SK-N-SH treated with all-trans-retinoic acid at 6 μM for 48 hours (cell line): ENCODE results near the gene TTC12.

Source experiments
- ATAC-seq: fragments of 200-7000 bp; cut with Tn5 transposase; 3 replicates; pipeline ENCODE4 v1.9.1; 2020; ENCODE audit warnings: mild to moderate bottlenecking, moderate library complexity
- ARNTL ChIP-seq: fragments of 450-650 bp; formaldehyde crosslinking; IDR thresholded peaks from 2 replicates; pipeline ENCODE4 v1.5.0; 2020; ENCODE audit warnings: low read depth, mild to moderate bottlenecking, moderate library complexity, borderline replicate concordance
- BACH2 ChIP-seq: fragments of 250-450 bp; sonication (Bioruptor Pico); IDR thresholded peaks from 2 replicates; pipeline ENCODE4 v1.9.0; 2021; ENCODE audit warnings: mild to moderate bottlenecking, borderline replicate concordance
- CSDC2 ChIP-seq: fragments of 250-450 bp; sonication (Bioruptor Pico); IDR thresholded peaks from 2 replicates; pipeline ENCODE4 v1.5.0; 2020; ENCODE audit warnings: mild to moderate bottlenecking, moderate library complexity
- GLIS3 ChIP-seq: fragments of 250-450 bp; sonication (Bioruptor Pico); IDR thresholded peaks from 2 replicates; pipeline ENCODE4 v1.5.0; 2020; ENCODE audit warnings: mild to moderate bottlenecking, moderate library complexity
- ISL1 ChIP-seq: fragments of 250-450 bp; sonication (Bioruptor Pico); IDR thresholded peaks from 2 replicates; pipeline ENCODE4 v2.1.2; 2022; ENCODE audit warnings: mild to moderate bottlenecking, moderate library complexity
- OSR1 ChIP-seq: fragments of 250-450 bp; sonication (Bioruptor Pico); IDR thresholded peaks from 2 replicates; pipeline ENCODE4 v1.8.0; 2022; ENCODE audit warnings: moderate library complexity, mild to moderate bottlenecking, inconsistent platforms
- PATZ1 ChIP-seq: fragments of 250-450 bp; sonication (Bioruptor Pico); IDR thresholded peaks from 2 replicates; pipeline ENCODE4 v1.8.0; 2020; ENCODE audit warnings: mild to moderate bottlenecking, moderate library complexity, borderline replicate concordance
- PPARA ChIP-seq: fragments of 250-450 bp; sonication (Bioruptor Pico); IDR thresholded peaks from 2 replicates; pipeline ENCODE4 v1.5.0; 2020; ENCODE audit warnings: mild to moderate bottlenecking, borderline replicate concordance
- RARB ChIP-seq: fragments of 250-450 bp; sonication (Bioruptor Pico); IDR thresholded peaks from 2 replicates; pipeline ENCODE4 v1.8.0; 2021; ENCODE audit warnings: mild to moderate bottlenecking, moderate library complexity
- TCF4 ChIP-seq: fragments of 250-450 bp; sonication (Bioruptor Pico); IDR thresholded peaks from 2 replicates; pipeline ENCODE4 v1.8.0; 2021; ENCODE audit warnings: mild to moderate bottlenecking, moderate library complexity, borderline replicate concordance
- TOX ChIP-seq: fragments of 250-450 bp; sonication (Bioruptor Pico); IDR thresholded peaks from 2 replicates; pipeline ENCODE4 v1.8.0; 2021; ENCODE audit warnings: mild to moderate bottlenecking, moderate library complexity, borderline replicate concordance
- ZC3H10 ChIP-seq: fragments of 250-450 bp; sonication (Bioruptor Pico); IDR thresholded peaks from 2 replicates; pipeline ENCODE4 v1.5.1; 2021; ENCODE audit warnings: mild to moderate bottlenecking, moderate library complexity
- ZFP3 ChIP-seq: fragments of 250-450 bp; sonication (Bioruptor Pico); IDR thresholded peaks from 2 replicates; pipeline ENCODE4 v1.5.0; 2020; ENCODE audit warnings: mild to moderate bottlenecking, moderate library complexity
- ZFP30 ChIP-seq: fragments of 450-650 bp; formaldehyde crosslinking; IDR thresholded peaks from 2 replicates; pipeline ENCODE4 v1.5.0; 2022; ENCODE audit warnings: mild to moderate bottlenecking, moderate library complexity
- ZNF565 ChIP-seq: fragments of 450-650 bp; formaldehyde crosslinking; conservative IDR thresholded peaks from 2 replicates; pipeline ENCODE4 v1.5.0; 2020; ENCODE audit warnings: low read depth, mild to moderate bottlenecking, moderate library complexity
- ZNF70 ChIP-seq: fragments of 450-650 bp; formaldehyde crosslinking; IDR thresholded peaks from 2 replicates; pipeline ENCODE4 v1.5.0; 2020; ENCODE audit warnings: mild to moderate bottlenecking, moderate library complexity
- TF ChIP-seq, protein P1 (sequence below): fragments of 250-450 bp; sonication (Bioruptor Pico); IDR thresholded peaks from 2 replicates; pipeline ENCODE4 v1.5.1; 2020; ENCODE audit warnings: low read depth, mild to moderate bottlenecking, moderate library complexity
- TF ChIP-seq, protein P2 (sequence below): fragments of 250-450 bp; sonication (Bioruptor Pico); IDR thresholded peaks from 2 replicates; pipeline ENCODE4 v1.5.0; 2020; ENCODE audit warnings: mild to moderate bottlenecking, moderate library complexity
- TF ChIP-seq, protein P3 (sequence below): fragments of 250-450 bp; sonication (Bioruptor Pico); IDR thresholded peaks from 2 replicates; pipeline ENCODE4 v1.8.0; 2021; ENCODE audit warnings: low read depth, mild to moderate bottlenecking, moderate library complexity, borderline replicate concordance
- TF ChIP-seq, protein P4 (sequence below): fragments of 250-450 bp; sonication (Bioruptor Pico); IDR thresholded peaks from 2 replicates; pipeline ENCODE4 v1.5.1; 2021; ENCODE audit warnings: mild to moderate bottlenecking, moderate library complexity

Gene TTC12

DNA sequence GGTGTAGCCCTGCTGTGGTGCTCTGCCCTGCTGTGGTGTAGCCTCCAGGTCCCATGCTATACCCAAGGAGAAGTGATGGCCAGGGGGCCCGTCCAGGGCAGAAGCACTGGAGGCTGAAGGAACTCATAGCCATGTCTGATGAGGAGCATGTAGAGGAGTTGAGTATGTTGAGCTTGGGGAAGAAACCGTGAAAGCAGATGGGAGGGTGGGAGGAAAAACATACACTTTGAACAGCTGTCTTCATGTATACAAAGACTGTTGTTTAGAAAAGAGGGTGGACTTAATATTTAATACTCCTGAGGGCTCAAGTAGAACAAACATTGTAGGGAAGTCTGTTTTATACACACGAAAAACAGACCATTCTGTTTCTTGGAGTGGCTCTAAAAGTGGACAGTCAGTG lies 26.6 kb upstream of the TTC12 start:
- TF ChIP-seq, protein P1, sequence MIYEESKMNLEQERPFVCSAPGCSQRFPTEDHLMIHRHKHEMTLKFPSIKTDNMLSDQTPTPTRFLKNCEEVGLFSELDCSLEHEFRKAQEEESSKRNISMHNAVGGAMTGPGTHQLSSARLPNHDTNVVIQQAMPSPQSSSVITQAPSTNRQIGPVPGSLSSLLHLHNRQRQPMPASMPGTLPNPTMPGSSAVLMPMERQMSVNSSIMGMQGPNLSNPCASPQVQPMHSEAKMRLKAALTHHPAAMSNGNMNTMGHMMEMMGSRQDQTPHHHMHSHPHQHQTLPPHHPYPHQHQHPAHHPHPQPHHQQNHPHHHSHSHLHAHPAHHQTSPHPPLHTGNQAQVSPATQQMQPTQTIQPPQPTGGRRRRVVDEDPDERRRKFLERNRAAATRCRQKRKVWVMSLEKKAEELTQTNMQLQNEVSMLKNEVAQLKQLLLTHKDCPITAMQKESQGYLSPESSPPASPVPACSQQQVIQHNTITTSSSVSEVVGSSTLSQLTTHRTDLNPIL (CRISPR knock-in tag): no peak
- TF ChIP-seq ARNTL: no peak

GRCh38 chr11:113288286-113288863 lies 26.0 kb upstream of the TTC12 start:
- TF ChIP-seq ZFP30 (CRISPR knock-in tag) (no peak), PATZ1 (no peak), RARB (CRISPR knock-in tag) (no peak), ISL1 (CRISPR knock-in tag) (no peak), GLIS3 (CRISPR knock-in tag) (no peak), ZNF70 (CRISPR knock-in tag) (no peak), TCF4 (CRISPR knock-in tag) (no peak), TOX (CRISPR knock-in tag) (no peak), CSDC2 (no peak), PPARA (no peak), BACH2 (CRISPR knock-in tag) (no peak), ARNTL (no peak), ZNF565 (no peak)
- TF ChIP-seq, protein P2, sequence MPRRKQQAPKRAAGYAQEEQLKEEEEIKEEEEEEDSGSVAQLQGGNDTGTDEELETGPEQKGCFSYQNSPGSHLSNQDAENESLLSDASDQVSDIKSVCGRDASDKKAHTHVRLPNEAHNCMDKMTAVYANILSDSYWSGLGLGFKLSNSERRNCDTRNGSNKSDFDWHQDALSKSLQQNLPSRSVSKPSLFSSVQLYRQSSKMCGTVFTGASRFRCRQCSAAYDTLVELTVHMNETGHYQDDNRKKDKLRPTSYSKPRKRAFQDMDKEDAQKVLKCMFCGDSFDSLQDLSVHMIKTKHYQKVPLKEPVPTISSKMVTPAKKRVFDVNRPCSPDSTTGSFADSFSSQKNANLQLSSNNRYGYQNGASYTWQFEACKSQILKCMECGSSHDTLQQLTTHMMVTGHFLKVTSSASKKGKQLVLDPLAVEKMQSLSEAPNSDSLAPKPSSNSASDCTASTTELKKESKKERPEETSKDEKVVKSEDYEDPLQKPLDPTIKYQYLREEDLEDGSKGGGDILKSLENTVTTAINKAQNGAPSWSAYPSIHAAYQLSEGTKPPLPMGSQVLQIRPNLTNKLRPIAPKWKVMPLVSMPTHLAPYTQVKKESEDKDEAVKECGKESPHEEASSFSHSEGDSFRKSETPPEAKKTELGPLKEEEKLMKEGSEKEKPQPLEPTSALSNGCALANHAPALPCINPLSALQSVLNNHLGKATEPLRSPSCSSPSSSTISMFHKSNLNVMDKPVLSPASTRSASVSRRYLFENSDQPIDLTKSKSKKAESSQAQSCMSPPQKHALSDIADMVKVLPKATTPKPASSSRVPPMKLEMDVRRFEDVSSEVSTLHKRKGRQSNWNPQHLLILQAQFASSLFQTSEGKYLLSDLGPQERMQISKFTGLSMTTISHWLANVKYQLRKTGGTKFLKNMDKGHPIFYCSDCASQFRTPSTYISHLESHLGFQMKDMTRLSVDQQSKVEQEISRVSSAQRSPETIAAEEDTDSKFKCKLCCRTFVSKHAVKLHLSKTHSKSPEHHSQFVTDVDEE (CRISPR knock-in tag): no peak
- TF ChIP-seq, protein P3, sequence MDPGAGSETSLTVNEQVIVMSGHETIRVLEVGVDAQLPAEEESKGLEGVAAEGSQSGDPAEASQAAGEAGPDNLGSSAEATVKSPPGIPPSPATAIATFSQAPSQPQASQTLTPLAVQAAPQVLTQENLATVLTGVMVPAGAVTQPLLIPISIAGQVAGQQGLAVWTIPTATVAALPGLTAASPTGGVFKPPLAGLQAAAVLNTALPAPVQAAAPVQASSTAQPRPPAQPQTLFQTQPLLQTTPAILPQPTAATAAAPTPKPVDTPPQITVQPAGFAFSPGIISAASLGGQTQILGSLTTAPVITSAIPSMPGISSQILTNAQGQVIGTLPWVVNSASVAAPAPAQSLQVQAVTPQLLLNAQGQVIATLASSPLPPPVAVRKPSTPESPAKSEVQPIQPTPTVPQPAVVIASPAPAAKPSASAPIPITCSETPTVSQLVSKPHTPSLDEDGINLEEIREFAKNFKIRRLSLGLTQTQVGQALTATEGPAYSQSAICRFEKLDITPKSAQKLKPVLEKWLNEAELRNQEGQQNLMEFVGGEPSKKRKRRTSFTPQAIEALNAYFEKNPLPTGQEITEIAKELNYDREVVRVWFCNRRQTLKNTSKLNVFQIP (CRISPR knock-in tag): no peak
- TF ChIP-seq, protein P1 (CRISPR knock-in tag): no peak
- TF ChIP-seq, protein P4, sequence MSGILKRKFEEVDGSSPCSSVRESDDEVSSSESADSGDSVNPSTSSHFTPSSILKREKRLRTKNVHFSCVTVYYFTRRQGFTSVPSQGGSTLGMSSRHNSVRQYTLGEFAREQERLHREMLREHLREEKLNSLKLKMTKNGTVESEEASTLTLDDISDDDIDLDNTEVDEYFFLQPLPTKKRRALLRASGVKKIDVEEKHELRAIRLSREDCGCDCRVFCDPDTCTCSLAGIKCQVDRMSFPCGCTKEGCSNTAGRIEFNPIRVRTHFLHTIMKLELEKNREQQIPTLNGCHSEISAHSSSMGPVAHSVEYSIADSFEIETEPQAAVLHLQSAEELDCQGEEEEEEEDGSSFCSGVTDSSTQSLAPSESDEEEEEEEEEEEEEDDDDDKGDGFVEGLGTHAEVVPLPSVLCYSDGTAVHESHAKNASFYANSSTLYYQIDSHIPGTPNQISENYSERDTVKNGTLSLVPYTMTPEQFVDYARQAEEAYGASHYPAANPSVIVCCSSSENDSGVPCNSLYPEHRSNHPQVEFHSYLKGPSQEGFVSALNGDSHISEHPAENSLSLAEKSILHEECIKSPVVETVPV (CRISPR knock-in tag): no peak
- TF ChIP-seq, all 23 proteins: peak for 0
- no peak for ATAC-seq

More for the DNA sequence above, 26.6 kb upstream of the TTC12 start:
- no peak for ATAC-seq

DNA sequence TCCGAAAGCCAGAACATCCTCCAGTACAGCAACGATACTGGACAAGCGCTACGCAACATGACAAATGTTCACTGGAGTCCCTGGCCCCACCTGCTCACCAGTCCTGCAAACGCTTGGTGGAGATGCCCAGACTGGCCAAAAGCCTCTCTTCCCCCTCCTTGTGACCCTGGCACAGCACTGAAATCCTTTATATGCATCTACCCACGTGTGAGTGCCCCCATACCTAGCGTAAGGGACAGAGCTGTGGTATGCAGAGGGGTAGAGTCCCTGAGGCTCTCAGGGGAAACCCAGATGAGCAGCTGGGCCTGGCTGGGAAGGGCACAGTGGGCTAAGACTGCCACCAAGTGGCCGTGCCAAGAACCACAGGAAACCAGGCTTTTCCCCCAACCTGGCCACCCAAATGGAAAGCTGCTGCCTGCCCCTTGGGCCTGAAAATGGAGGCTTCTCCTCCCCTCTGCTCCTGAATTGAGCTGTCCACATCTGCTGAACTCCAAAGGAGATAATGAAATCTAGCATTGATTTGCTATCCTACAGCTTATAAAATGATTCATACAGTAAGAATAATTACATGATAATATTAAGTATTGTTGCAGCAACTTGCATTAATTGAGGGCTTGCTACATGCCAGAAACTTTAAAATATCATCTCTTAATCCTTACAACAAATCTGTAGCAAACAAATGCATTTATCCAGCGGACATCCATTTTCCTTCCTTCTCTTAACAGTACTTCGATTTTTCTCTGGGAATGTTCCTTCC lies 24.8 kb upstream of the TTC12 start:
- peak; percentile 99 for ATAC-seq
- no peak for TF ChIP-seq OSR1 (CRISPR knock-in tag)
- TF ChIP-seq ZFP30 (CRISPR knock-in tag): no peak
- no peak for TF ChIP-seq CSDC2
- no peak for TF ChIP-seq ZFP3 (CRISPR knock-in tag)
- no peak for TF ChIP-seq ZC3H10 (CRISPR knock-in tag)
- TF ChIP-seq, protein P2 (CRISPR knock-in tag): no peak
- no peak for TF ChIP-seq ISL1 (CRISPR knock-in tag)
- TF ChIP-seq, all 23 proteins: peak for 0
